ENCODE data around the gene OBP2B.
"Not testable (repeated sequence)": the region's sequence is repeated elsewhere in the genome, so short reads cannot be mapped to it uniquely, and the experiment has no call there.

OBP2B gene

GRCh38 chr9:133208880-133209300 is at the start of gene OBP2B:
Gene OBP2B, minus strand, starts transcription at chr9:133209250. Its CDS starts 51 bp downstream, at chr9:133209199.
- DNase-seq (ENCODE audit: extremely low read depth, low read depth) = not testable (repeated sequence)

GRCh38 chr9:133258061-133259015 is 49.3 kb upstream of the OBP2B start:
- no peak for TF ChIP-seq CTCF (IDR thresholded peaks at IDR 0.05; ENCODE audit: low read depth, low read length)
- no peak for DNase-seq (ENCODE audit: extremely low read depth, low read depth)

- no peak for DNase-seq (ENCODE audit: extremely low read depth, low read depth)
- TF ChIP-seq CTCF (IDR thresholded peaks at IDR 0.05; ENCODE audit: low read depth, low read length) = no peak
These were observed 48.5 kb upstream of the OBP2B start for GRCh38 chr9:133257465-133257956.

- TF ChIP-seq CTCF (IDR thresholded peaks at IDR 0.05; ENCODE audit: low read depth, low read length) = no peak
- DNase-seq (ENCODE audit: extremely low read depth, low read depth) = no peak
These were observed 47.6 kb upstream of the OBP2B start for GRCh38 chr9:133256686-133257091.

- no peak for TF ChIP-seq CTCF (IDR thresholded peaks at IDR 0.05; ENCODE audit: low read depth, low read length)
- DNase-seq (ENCODE audit: extremely low read depth, low read depth) = no peak
These were observed 47.0 kb upstream of the OBP2B start for GRCh38 chr9:133256136-133256461.

GRCh38 chr9:133255371-133256135 is 46.5 kb upstream of the OBP2B start:
- no peak for DNase-seq (ENCODE audit: extremely low read depth, low read depth)
- TF ChIP-seq CTCF (IDR thresholded peaks at IDR 0.05; ENCODE audit: low read depth, low read length) = no peak

- no peak for TF ChIP-seq CTCF (IDR thresholded peaks at IDR 0.05; ENCODE audit: low read depth, low read length)
- no peak for DNase-seq (ENCODE audit: extremely low read depth, low read depth)
These were observed 45.4 kb upstream of the OBP2B start for GRCh38 chr9:133254471-133254870.

All from AG09319 (cell line).